Sciatic nerve (tissue), 2 donors: ENCODE results near the gene ZBTB20. TPM values are rescaled to one million over a fixed set of nuclear protein-coding genes. Genes with fewer than 3 reads are reported as not detected.

ENCODE experiments used
- ATAC-seq: fragments of 200-7000 bp; cut with Tn5 transposase; one replicate; pipeline ENCODE4 v1.9.1; 2020; ENCODE audit warnings: mild to moderate bottlenecking, moderate library complexity
- DNase-seq: peaks from one replicate; pipeline ENCODE4 v3.0.0-alpha.2; 2020; ENCODE audit warnings: low spot score
- intact Hi-C: fragments of 100-400 bp; cut with DNase I; formaldehyde crosslinking; loops from one replicate; pipeline ENCODE4 v1.14.2; 2022
- total RNA-seq: library from RNA; stranded (reverse); fragmentation: NEBNext Ultra II Directional; extraction: Animal tissue kit (Norgen Biotek cat#: 25700); gene quantifications from one replicate; pipeline ENCODE4 v1.2.1, GENCODE V29; 2021
- donor health status: DM: no; HTN: no; CAD: no.
- donor health status: DM: no; HTN: no; CAD: no.

The ZBTB20 gene
- total RNA-seq, 1 donor from 2014 or later, result 145 TPM

DNA sequence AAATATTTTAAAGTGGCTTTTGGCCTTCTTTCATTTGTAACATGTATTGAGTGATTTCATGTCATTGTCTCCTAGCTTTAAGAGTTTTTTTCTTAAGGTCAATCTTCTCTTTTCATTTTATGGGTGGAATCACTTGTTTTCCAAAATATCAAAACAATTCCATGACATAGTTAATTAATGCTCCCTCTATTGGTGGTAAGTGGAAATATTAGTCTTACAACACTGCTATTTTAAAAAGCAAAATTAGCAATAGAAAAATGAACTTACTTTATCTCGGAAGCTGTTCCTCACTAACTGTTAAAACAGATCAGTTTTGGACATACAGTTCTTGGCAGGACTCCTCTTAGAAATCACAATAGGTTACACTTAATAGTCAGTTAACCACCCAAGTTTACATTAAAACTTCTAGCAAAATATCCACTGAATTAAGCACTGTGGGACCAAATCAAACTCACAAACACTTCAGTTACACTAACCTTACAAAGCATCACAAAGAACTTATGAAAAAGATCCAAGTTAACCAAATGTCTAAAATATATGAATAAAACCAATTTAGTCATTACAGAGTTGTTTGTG, 810.9 kb downstream of the ZBTB20 start:
- intact Hi-C loops, result no loop called here
- no peak for ATAC-seq

DNA sequence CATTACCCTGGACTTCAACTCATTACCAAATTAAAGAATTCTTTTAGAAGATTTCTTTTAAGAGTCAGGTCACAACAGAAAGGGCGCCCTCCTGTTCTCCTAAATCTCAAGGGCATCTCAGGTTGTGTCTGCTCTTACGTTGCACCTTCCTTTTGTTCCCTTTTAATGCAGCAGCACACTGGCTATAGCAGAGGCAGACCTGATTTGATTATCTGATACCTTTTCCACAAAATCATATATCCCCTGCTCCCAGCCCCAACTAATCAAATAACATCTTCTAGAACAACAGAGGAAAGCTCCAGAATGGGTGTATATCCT, 813.2 kb downstream of the ZBTB20 start:
- intact Hi-C loops, result no loop called here
- ATAC-seq, result no peak
- DNase-seq, result no peak

More for the DNA sequence above, 810.9 kb downstream of the ZBTB20 start:
- DNase-seq, result no peak

DNA sequence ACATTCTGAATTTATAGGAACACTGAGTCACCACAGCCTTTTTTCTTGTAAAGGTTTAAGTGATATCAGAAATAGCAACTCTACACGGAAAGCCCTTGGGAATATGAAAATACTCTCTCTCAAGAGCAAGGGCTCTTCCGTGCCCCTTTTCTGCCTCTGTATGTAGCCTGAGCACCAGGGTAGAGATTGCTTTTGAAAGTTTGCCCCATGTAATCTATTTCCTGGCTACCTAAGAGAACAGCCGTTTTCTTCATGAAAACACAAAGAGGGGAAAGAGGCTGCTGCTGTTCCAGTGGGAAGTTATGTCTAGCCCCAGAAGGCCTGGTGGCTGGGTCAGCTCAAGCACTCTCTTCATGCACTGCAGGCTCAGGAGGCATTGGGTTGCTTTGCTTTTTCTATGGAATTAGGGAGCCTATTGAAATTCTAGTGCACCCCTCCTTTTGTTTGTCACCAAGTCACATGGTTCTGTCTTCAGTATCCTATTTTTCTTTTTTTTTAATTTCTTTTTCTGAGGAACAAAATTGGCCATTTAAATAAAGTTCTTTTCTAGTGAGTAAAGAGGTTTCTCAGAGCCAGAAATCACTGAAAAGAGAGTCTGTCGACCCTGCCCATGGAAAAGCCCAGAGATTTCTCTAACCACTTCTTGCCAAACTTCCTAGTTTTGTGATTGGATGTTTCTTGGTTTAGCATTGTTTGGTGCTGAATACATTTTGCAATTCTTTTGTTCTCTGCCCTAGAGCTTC, 813.7 kb downstream of the ZBTB20 start:
- ATAC-seq (no peak), DNase-seq (no peak)
- intact Hi-C loops, result no loop called here

DNA sequence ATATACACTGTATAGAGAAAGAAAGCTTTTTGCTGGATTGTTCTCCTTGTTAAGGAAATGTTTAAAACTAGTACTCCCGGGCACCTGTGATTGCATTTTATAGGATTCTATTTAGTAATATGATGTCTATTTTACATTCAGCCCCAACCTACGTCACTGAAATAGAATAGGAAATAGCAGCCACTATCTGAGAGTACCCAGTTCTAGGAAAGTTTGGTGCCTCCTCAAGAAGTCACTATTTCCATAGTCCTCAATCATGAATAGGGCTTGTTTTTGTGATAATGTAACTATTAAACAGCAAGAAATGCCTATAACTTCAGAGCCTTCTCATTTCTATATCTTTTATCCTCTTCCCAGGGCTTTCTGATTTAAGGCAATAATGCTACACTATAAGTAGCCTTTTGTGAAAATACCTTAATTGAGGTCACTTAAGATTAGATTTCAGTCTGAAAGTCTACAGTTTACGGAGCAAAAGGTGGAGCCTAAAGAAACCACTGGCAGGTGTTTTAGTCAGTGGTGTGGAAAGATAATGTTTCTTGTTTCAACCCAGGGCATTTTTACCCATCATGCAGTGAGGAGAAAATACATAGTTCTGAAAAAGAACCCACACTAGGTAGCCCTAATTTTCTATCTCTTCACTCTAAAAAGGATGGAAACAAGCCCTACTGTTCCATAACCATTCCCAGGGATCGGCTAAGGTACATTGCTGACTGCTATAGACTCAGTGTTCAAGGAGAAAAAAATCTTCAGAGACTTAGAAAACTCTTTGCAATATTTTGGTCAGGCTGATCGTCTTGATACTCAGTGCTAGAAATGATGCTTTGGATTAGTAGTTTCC, 814.5 kb downstream of the ZBTB20 start:
- no peak for ATAC-seq
- intact Hi-C loops, result no loop called here
- no peak for DNase-seq

DNA sequence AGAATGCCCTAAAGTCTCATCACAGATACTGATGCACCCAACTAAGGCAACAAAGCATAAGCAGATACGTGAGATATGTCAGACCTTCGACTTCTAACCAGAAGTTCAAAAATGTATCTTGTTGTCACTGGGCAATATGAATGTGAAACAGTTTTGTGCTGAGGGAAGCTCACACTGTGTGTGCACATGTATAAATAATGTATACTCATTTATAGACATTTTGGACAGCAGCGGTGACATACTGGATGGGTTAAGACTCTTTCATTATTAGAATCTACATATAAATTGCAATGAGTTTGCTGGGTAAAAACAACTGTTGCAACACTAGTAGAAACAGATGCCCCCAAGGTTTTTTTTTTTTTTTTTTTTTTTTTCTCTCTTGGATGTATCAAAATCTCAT, 815.4 kb downstream of the ZBTB20 start:
- no peak for ATAC-seq
- no peak for DNase-seq
- intact Hi-C loops, result no loop called here

DNA sequence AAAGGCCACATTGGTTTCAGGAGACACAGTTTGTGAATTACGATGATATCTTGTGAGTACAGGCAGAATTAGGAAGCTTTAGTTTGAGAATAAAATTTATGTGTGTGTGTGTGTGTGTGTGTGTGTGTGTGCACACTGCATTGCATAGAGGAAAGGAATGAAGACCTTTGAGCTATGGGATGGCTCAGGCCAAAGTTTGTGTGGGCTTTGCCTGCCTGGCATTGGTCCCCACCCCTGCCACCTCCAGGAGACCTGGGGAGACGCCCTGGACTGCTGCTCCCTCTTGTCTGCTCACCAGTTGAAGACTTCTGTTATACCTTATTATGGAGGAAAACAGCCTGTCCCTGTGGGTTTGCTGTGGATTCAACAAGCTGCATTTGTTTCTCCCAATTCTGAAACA, 816.1 kb downstream of the ZBTB20 start:
- intact Hi-C loops, result no loop called here
- ATAC-seq, result no peak
- DNase-seq, result no peak

DNA sequence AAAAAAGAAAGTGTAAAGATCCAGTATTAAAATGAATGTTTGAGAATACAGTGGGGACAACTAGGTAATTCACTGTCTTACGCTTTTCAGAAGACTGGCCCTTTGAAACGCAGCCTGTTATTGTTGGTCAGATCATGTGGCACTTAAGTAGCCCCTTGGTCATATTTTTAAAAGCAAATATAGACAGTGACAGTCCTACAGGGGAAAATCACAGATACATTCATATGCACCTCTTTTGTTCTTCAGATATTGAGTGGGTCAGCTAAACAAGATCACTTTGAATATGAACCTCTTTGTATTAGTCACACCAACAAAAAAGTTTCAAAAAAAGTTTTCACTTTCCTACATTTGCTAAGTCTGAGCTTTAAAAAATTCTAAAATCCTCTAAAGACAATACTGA, 817.3 kb downstream of the ZBTB20 start:
- intact Hi-C loops, result no loop called here
- no peak for ATAC-seq
- DNase-seq, result no peak

DNA sequence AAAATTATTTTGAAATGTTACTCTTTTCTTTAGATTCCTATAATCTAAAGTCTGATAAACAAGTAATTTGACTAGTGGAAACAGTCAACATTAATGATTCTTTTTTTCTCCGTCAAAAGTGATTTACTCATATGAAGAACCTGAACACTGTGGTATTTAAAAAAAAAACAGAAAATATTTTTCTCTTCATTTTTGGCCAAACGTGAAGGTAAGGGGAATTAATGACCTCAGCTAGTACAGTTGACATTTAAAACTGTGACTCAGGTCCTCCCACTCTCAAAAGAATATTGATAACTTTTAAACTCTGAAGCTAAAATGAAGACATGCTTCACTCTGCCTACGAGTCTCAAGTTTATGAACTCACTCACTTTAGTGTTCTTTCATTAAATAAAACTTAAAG, 818.7 kb downstream of the ZBTB20 start:
- intact Hi-C loops, result no loop called here
- DNase-seq (no peak), ATAC-seq (no peak)

DNA sequence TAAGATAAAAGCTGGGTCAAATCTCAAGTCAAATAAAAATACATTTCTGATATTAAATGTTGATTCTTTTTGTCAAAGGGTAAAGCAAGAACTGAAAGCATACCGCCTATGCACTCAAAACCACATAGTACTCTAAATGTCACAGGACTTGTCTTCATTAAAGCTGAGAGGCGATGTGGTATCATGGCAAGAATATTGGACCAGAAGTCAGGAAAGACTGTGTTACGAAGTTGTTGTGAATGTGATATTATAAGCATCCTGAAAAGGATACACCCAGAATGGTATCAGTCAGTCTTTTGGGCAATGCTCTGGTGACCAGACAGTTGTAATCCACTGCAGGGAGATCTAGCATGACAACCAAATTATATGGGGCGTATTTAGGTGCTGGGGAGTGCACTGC, 819.4 kb downstream of the ZBTB20 start:
- ATAC-seq, result no peak
- DNase-seq, result no peak
- intact Hi-C loops, result no loop called here

DNA sequence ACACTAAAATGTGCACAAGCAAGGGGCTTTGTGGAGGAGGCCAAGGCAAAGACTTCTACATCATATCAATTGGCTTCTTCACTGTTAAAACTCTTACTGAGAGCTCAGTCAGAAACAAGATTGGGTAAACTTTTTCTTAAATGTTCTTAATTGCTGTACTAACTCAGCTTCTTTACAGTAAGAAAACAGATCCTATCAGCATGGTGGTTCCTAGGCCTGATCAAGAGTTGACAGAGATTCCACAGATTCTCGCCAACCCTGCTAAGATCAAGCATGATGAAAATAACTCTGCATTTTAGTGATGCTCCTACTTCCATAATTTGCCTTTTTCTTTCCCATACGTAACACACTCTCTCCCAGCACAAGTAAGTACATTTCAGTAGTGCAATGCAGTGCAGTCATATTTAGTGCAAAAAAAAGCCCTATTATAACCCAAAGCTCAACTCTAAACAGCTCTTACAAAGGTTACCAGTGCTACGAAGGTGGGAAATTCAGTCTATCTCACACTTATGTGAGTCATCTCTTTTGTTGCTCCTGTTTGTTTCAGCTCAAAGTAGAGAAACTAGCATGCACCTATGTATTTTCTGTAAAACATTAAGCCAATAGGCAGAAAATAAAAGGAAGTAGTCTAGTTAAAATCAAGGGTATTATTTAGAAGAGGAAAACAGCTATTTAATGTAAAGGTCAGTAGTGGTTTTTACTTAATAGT, 823.4 kb downstream of the ZBTB20 start:
- DNase-seq (no peak), ATAC-seq (no peak)
- intact Hi-C loops, result no loop called here

DNA sequence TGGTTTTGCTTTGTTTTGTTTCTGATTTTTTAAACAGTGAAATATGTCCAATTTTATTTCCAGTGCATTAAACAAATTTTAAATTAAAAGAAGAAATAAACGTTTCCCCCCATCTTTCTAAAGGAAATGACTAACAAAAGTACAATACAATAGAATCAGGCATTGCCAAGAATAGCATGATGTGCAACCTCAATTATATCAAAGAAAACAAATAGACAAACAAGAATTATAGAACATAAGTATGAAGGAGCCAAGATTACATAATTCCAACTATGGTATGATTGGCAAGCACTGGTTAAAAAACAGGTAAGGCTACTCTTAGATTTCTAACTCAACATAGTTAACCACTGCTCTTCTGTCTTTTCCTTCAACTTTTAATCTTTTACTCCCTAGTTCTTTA, 826.8 kb downstream of the ZBTB20 start:
- ATAC-seq (no peak), DNase-seq (no peak)
- intact Hi-C loops, result loop anchor here (2.0 kb wide), 1 partner anchor 29 kb away; no protein-coding TSS in a partner anchor

DNA sequence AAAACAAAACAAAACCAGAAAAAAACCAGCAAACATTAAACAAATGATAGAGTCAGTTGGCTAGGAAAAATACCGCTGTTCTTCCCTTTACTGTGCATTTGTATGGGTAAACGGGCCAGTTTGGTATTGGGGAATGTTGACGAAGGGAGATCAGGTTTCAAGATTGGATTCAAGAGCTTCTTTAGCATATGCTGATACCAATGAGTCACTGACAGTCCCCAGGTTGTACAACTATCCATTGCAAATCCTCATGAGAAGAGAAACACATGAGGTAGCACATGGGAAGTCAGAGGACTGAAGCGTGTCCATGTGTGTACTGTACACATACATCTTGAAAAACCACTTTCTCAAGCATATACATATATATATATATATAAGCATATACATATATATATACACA, 827.6 kb downstream of the ZBTB20 start:
- intact Hi-C loops, result no loop called here
- DNase-seq (no peak), ATAC-seq (no peak)

DNA sequence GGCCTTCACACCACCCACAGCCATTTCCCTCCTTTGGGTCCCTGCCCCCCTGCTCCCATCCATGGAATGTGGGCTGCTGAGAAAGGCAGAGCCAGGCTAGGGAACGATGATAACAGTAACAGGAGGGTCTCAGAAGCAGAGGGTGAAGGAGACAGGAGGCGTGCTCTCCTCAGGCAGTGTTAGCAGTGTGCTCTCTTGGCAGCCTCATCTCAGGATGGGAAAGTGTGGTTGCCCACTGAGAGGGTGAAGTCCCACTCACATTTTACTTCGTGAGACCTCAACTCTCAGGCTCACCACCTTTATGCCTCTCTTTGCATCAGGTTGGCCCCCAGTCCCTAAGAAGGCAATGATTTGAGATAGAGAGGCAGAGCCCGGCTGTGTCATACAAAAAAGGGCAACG, 828.8 kb downstream of the ZBTB20 start:
- intact Hi-C loops, result no loop called here
- DNase-seq (no peak), ATAC-seq (no peak)

DNA sequence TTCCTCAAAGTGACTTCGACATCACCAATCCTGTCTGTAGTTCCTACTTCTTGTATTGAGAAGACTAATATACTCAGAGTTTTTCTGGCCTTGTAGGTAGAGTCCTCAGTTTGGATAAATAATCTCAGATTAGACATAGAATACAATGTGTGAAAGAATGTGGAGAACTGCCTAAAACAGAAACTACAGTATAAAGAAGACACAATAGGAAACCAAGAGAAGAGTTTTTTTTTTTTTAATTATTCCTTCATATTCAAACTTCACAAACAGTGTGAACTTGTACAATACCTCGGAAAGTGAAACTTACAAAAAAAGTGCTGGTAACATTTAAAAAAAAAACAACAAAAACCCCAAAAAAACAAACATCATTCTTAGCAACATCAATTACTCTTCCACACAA, 832.8 kb downstream of the ZBTB20 start:
- intact Hi-C loops, result no loop called here
- DNase-seq (no peak), ATAC-seq (no peak)

DNA sequence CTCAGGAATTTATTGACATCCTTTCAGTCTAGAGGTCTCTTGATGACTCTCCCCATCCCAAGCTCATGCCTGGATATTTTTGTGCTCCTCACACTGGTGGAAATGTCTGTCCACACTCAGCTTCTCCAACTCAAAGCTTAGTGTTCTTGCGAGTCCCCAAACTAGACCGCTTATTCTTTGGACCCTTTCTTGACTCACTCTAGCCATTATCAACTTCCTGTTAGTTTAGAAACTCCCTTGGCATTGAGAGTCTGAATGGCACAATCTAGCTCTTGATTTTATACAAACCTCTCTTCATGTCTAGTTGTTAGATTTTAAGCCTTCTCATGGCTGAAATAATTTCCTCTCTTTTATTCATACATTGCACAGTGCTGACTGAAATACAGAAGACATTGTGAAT, 833.7 kb downstream of the ZBTB20 start:
- ATAC-seq, result no peak
- DNase-seq, result no peak
- intact Hi-C loops, result no loop called here

DNA sequence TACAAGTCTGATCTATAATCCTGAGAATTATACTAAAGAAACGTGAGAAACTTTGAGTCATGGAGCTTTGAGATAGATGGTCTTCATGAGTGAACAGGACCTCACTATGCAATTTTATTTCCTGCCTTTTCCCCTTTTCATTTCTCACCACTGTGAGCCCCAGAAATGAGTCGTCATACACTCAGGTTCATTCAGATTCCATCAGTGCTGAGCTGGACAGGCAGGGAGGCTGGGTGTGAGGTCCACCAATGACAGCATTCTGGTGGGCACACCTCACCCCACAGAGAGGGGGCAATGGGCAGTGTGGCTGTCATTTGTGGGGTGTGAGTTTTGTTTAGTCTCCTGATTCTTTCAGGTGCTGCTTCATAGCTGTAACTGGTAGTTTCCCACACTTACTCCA, 836.4 kb downstream of the ZBTB20 start:
- intact Hi-C loops, result no loop called here
- no peak for ATAC-seq
- no peak for DNase-seq

DNA sequence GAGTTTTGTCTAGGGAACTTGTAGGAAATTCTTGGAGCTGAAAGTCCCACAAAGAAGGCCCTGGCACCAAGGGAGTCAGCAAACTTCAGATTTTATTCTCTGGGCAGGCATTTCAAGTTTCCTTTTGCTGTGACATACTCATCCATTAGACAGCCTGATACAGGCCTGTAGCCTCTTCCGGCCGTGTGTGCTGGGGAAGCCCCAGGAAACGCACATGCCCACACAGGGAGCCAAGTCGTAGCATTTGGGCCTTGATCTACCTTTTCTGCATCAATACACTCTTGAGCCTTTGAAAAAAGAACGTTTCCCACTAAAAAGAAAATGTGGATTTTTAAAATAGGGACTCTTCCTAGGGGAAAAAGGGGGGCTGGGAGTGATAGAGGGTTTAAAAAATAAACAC, 838.3 kb downstream of the ZBTB20 start:
- DNase-seq (no peak), ATAC-seq (no peak)
- intact Hi-C loops, result no loop called here

DNA sequence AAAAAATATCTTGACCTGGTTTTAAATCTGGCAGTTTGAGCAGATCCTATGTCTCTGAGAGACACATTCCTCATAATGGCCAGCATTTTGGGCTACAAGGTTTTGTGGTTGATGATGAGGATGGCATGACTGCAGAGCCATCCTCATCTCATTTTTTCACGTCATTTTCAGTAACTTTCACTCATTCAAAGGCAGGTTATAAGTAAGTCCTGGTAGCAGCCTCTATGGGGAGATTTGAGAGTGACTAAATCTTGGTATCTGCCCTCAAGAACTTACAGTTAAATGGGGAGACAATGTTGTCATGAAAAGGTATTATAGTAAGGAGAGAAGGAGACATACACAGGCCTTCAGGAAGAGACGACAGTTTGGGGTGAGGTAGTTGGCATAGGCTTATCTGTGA, 838.7 kb downstream of the ZBTB20 start:
- no peak for ATAC-seq
- DNase-seq, result no peak
- intact Hi-C loops, result no loop called here

DNA sequence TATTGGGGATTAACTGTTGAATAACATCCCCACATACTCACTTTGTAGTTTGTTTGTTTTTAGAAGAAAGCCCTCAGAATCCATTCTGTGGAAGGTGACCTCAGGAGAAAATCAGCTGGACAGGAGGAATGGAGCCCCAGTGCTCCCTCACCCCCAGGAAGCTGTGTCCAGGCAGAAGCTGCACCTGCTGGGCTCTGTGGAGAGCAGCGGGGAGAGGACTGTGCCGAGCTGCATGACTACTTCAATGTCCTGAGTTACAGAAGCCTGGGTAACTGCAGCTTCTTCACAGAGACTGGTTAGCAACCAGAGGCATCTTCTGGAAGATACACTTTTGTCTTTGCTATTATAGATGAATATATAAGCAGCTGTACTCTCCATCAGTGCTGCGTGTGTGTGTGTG, 839.3 kb downstream of the ZBTB20 start:
- ATAC-seq, result no peak
- intact Hi-C loops, result no loop called here
- DNase-seq, result no peak
